Ascending aorta (tissue), 2 donors: ENCODE measurements around the gene SGMS2. TPM values are rescaled to one million over a fixed set of nuclear protein-coding genes. Genes with fewer than 3 reads are reported as not detected.
"Not testable (repeated sequence)": the region's sequence is repeated elsewhere in the genome, so short reads cannot be mapped to it uniquely, and the experiment has no call there.

Experiments used
- DNase-seq, 2 donors: peaks; one replicate each; pipeline ENCODE4 v3.0.0-alpha.2; 2019; ENCODE audit warnings: low spot score in 2 of 2
- H3K27ac ChIP-seq, 2 donors: fragments of 200-600 bp; sonication (generic); one replicate each; pipeline ENCODE4 v1.5.1; 2016 to 2017; ENCODE audit warnings: mild to moderate bottlenecking in 1 of 2
- H3K27me3 ChIP-seq: fragments of 200-600 bp; sonication (generic); one replicate; pipeline ENCODE4 v1.5.1; 2017
- H3K36me3 ChIP-seq, 2 donors: fragments of 200-600 bp; sonication (generic); one replicate each; pipeline ENCODE4 v1.5.1; 2016
- H3K4me1 ChIP-seq, 2 donors: fragments of 200-600 bp; sonication (generic); one replicate each; pipeline ENCODE4 v1.5.1; 2016 to 2017; ENCODE audit warnings: mild to moderate bottlenecking in 1 of 2
- H3K4me3 ChIP-seq, 2 donors: fragments of 200-600 bp; sonication (generic); one replicate each; pipeline ENCODE4 v1.5.1; 2016 to 2017; ENCODE audit warnings: mild to moderate bottlenecking in 1 of 2
- H3K9me3 ChIP-seq, 2 donors: fragments of 200-600 bp; sonication (generic); one replicate each; pipeline ENCODE4 v1.5.1; 2016
- CTCF ChIP-seq, 3 experiments: fragments of 200-600 bp in 2 of 3; fragments of 450-650 bp in 1 of 3; sonication (generic) in 2 of 3; IDR thresholded peaks; one replicate each; pipeline ENCODE4 v1.5.1; 2016 to 2019; ENCODE audit warnings: antibody characterized with exemption in 3 of 3, mild to moderate bottlenecking in 1 of 3, moderate library complexity in 1 of 3
- intact Hi-C: fragments of 100-400 bp; cut with DNase I; formaldehyde crosslinking; loops from one replicate; pipeline ENCODE4 v1.15.1; 2023
- total RNA-seq: library from RNA; depleted of rRNA; stranded (reverse); fragments of >200 nt; gene quantifications from one replicate; pipeline ENCODE4 v1.1.0, GENCODE V29; 2016

The SGMS2 gene
- total RNA-seq, 1 donor from 2014 or later = 333 TPM

- Histone ChIP-seq H3K27me3 (no peaks in the 10 kb centered on the region), H3K27ac (no peak overlapping the region), H3K9me3 (no peaks in the 10 kb centered on the region), H3K36me3 (no peaks in the 10 kb centered on the region), H3K4me3 (no peak overlapping the region), H3K4me1 (peaks cover 0 to 10% of the 10 kb centered on the region in 2 donors)
- no peak for DNase-seq
- TF ChIP-seq CTCF (IDR thresholded peaks at IDR 0.05) = no peak
- intact Hi-C loops = no loop called here
Observed at GRCh38 chr4:107900508-107900907, 75.8 kb downstream of the SGMS2 start.

GRCh38 chr4:107901213-107901934, 76.6 kb downstream of the SGMS2 start:
- H3K36me3 ChIP-seq = no peaks in the 10 kb centered on the region
- intact Hi-C loops = no loop called here
- peaks cover 0 to 5% of the 10 kb centered on the region in 2 donors for H3K4me1 ChIP-seq
- H3K27me3 ChIP-seq = no peaks in the 10 kb centered on the region
- no peak for TF ChIP-seq CTCF (IDR thresholded peaks at IDR 0.05)
- H3K4me3 ChIP-seq = no peak overlapping the region
- H3K9me3 ChIP-seq = no peaks in the 10 kb centered on the region
- no peak overlapping the region for H3K27ac ChIP-seq
- DNase-seq = no peak

GRCh38 chr4:107902715-107903114, 78.0 kb downstream of the SGMS2 start:
- no peak overlapping the region for H3K27ac ChIP-seq

GRCh38 chr4:107905082-107905481, 80.3 kb downstream of the SGMS2 start:
- H3K27me3 ChIP-seq, H3K4me3 ChIP-seq, H3K27ac ChIP-seq, DNase-seq, intact Hi-C loops, H3K9me3 ChIP-seq, H3K4me1 ChIP-seq: not testable (repeated sequence)
- H3K36me3 ChIP-seq = peaks cover 5 to 15% of the 10 kb centered on the region in 2 donors

More at GRCh38 chr4:107902715-107903114, 78.0 kb downstream of the SGMS2 start:
- no peak for TF ChIP-seq CTCF (IDR thresholded peaks at IDR 0.05)
- peaks cover 0 to 2% of the 10 kb centered on the region in 2 donors for H3K4me1 ChIP-seq
- H3K27me3 ChIP-seq = no peaks in the 10 kb centered on the region
- H3K36me3 ChIP-seq = no peaks in the 10 kb centered on the region
- intact Hi-C loops = no loop called here
- no peak for DNase-seq
- H3K9me3 ChIP-seq = no peaks in the 10 kb centered on the region
- no peak overlapping the region for H3K4me3 ChIP-seq

GRCh38 chr4:107906458-107907100, 81.8 kb downstream of the SGMS2 start:
- no peak for DNase-seq
- no peak overlapping the region for H3K4me3 ChIP-seq
- no peaks in the 10 kb centered on the region for H3K27me3 ChIP-seq
- H3K36me3 ChIP-seq = peaks cover 5 to 19% of the 10 kb centered on the region in 2 donors
- intact Hi-C loops = no loop called here
- TF ChIP-seq CTCF (IDR thresholded peaks at IDR 0.05) = no peak
- no peaks in the 10 kb centered on the region for H3K9me3 ChIP-seq
- H3K27ac ChIP-seq = no peak overlapping the region
- H3K4me1 ChIP-seq = no peaks in the 10 kb centered on the region

GRCh38 chr4:107908377-107908776, 83.6 kb downstream of the SGMS2 start:
- intact Hi-C loops = no loop called here
- Histone ChIP-seq H3K27me3 (no peaks in the 10 kb centered on the region), H3K36me3 (peaks cover 5 to 19% of the 10 kb centered on the region in 2 donors), H3K4me3 (no peak overlapping the region), H3K4me1 (no peaks in the 10 kb centered on the region), H3K27ac (no peak overlapping the region), H3K9me3 (no peaks in the 10 kb centered on the region)
- TF ChIP-seq CTCF (IDR thresholded peaks at IDR 0.05) = no peak
- DNase-seq = no peak
